Neural crest cell (in vitro differentiated cells): ENCODE measurements around the gene FBLN2. TPM values are rescaled to one million over a fixed set of nuclear protein-coding genes. Genes with fewer than 3 reads are reported as not detected.

Experiments
- DNase-seq: peaks from one replicate; pipeline ENCODE4 v3.0.0; 2021; ENCODE audit warnings: low read depth, mixed read lengths, low spot score
- H3K27ac Mint-ChIP-seq: one replicate; pipeline ENCODE4 v1.8.0; 2021; ENCODE audit warnings: mild to moderate bottlenecking, mixed read lengths; ENCODE audit not compliant: unreplicated experiment
- H3K27me3 Mint-ChIP-seq: 2 replicates; pipeline ENCODE4 v1.8.0; 2021; ENCODE audit warnings: low read depth, mild to moderate bottlenecking, mixed read lengths
- H3K36me3 Mint-ChIP-seq: 2 replicates; pipeline ENCODE4 v1.8.0; 2021; ENCODE audit warnings: low read depth, mild to moderate bottlenecking, mixed read lengths
- H3K4me1 Mint-ChIP-seq: 2 replicates; pipeline ENCODE4 v1.8.0; 2021; ENCODE audit warnings: mixed read lengths
- H3K4me3 Mint-ChIP-seq: one replicate; pipeline ENCODE4 v1.8.0; 2021; ENCODE audit warnings: mild to moderate bottlenecking, mixed read lengths
- H3K9me3 Mint-ChIP-seq: 2 replicates; pipeline ENCODE4 v1.8.0; 2021; ENCODE audit warnings: mixed read lengths
- CTCF ChIP-seq: fragments of 200-600 bp; sonication (generic); conservative IDR thresholded peaks from 2 replicates; pipeline ENCODE4 v1.5.0; 2021; ENCODE audit warnings: antibody characterized with exemption, mild to moderate bottlenecking
- total RNA-seq: library from RNA; stranded (reverse); gene quantifications from 2 replicates; pipeline ENCODE4 v1.2.1, GENCODE V29; 2021

FBLN2 gene
- total RNA-seq, 1 donor from 2014 or later, result 6.3 TPM

DNA sequence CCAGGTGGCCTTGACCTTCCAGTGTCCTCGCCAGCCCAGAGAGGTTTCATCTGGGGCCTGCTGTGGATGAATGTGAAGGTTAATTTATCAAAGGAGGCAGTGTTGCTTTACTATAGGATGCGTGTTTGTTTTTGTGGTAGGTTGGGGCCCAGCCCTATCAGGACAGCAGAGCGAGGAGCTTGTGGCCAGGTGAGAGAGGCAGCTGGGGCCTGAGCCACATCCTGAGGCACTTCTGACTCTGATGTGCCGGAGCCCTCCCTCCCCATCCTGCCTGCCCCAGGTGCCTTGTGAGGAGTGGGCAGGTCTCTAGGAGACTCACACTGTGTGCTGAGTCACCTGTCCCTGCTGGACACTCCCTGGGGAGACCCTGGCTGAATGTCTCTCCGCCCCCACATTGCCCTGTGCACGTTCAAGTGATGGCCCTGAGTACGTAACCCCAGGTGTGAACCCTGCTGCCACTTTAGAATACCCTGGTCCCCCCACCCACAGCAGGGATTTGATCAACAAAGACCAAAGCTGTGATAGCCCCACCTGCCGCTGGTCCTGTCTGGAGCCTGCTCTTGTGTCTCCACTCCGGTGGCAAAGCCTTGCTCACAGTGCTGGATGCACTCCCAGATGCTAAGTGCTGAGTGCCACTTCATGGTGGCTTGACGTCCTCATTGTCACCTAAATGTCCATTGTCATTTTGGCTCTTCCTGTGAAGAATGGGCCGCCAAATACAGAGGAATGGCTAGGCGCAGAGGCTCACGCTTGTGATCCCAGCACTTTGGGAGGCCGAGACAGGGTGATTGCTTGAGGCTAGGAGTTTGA lies 16.0 kb downstream of the FBLN2 start:
- Mint-ChIP-seq H3K27me3 (no peaks in the 10 kb centered on the region), H3K27ac (no peak overlapping the region), H3K9me3 (no peaks in the 10 kb centered on the region), H3K4me1 (no peaks in the 10 kb centered on the region), H3K36me3 (no peaks in the 10 kb centered on the region), H3K4me3 (no peak overlapping the region)
- no peak for DNase-seq
- TF ChIP-seq CTCF, result no peak

DNA sequence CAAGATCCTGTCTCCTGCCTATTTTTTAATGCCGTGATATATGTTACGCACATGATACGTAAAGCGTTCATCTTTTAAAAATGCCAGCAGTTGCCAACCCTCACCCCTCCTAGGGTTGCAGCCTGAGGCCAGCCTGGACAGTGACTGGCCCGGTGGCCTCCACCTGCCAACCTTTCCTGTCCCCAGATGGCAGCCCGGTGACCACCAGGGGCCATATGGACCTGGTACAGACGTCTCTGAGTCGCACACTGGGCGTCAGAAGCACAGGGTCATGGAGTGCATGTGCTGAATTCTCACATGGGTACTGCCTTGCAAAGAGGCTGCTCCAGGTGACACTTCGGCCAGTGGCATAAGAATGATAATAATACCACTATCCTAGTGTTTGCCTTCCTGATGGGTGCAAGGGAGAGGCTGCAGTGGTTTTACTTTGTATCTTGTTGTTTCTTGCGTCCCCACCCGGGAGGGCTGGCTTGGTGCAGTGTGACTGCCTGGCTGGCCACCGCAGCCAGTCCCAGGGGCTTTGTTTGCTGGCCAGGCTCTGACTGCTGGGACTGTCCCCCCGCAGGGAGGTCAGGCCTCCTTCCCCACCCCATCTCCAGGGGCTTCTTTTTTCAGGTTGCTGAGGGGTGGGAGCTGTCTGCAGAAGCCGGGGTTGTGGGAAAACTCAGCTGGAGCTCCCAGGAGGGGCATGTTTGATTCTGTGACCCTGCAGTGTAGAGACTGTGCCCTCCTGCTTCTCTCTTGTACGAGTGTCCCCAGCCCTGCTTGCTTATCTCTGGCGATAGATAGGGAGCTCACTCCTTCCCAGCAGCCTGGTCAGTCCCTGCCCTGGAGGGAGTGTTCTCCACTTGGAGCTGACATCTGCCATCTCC lies 16.9 kb downstream of the FBLN2 start:
- H3K4me3 Mint-ChIP-seq, result no peak overlapping the region
- no peaks in the 10 kb centered on the region for H3K9me3 Mint-ChIP-seq
- H3K27ac Mint-ChIP-seq, result peak overlapping the region; percentile 22
- no peak for TF ChIP-seq CTCF
- no peak for DNase-seq
- H3K36me3 Mint-ChIP-seq, result no peaks in the 10 kb centered on the region
- H3K27me3 Mint-ChIP-seq, result no peaks in the 10 kb centered on the region
- H3K4me1 Mint-ChIP-seq, result no peaks in the 10 kb centered on the region

DNA sequence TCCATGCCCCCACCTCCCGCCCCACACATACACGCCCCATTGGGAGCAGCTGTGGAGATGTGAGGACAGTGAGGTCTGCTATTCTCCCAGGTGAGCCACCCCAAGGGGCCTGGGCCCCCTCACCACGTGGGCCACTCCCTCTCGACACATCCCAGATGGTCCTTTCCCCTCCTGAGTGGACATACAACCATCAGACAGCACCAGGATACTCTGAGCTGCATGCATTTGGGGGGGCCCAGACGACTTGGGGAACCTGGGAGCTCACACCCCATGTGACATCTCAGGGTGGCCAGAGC lies 17.5 kb downstream of the FBLN2 start:
- Mint-ChIP-seq H3K4me1 (no peaks in the 10 kb centered on the region), H3K9me3 (no peaks in the 10 kb centered on the region), H3K27ac (no peak overlapping the region), H3K4me3 (no peak overlapping the region), H3K36me3 (no peaks in the 10 kb centered on the region), H3K27me3 (no peaks in the 10 kb centered on the region)
- DNase-seq, result no peak
- no peak for TF ChIP-seq CTCF

- Mint-ChIP-seq H3K4me3 (no peak overlapping the region), H3K4me1 (no peaks in the 10 kb centered on the region), H3K27ac (no peak overlapping the region), H3K27me3 (no peaks in the 10 kb centered on the region), H3K36me3 (no peaks in the 10 kb centered on the region), H3K9me3 (no peaks in the 10 kb centered on the region)
- DNase-seq, result no peak
- no peak for TF ChIP-seq CTCF
Measured at GRCh38 chr3:13566769-13567310, 17.9 kb downstream of the FBLN2 start.

GRCh38 chr3:13567684-13568514 lies 19.0 kb downstream of the FBLN2 start:
- Mint-ChIP-seq H3K9me3 (no peaks in the 10 kb centered on the region), H3K4me3 (no peak overlapping the region), H3K27ac (no peak overlapping the region), H3K4me1 (no peaks in the 10 kb centered on the region), H3K36me3 (no peaks in the 10 kb centered on the region), H3K27me3 (no peaks in the 10 kb centered on the region)
- no peak for DNase-seq
- TF ChIP-seq CTCF, result no peak
